GM12873 (cell line): ENCODE data around the gene ZCCHC2.

ENCODE experiments used
- TF ChIP-seq, protein P1 (sequence below): IDR thresholded peaks from 2 replicates; pipeline ENCODE4 v1.5.1; 2012; ENCODE audit warnings: low read depth, mild to moderate bottlenecking, moderate library complexity, low read length, control low read depth; ENCODE audit not compliant: insufficient read depth; ENCODE audit errors: missing control alignments

Gene ZCCHC2

DNA sequence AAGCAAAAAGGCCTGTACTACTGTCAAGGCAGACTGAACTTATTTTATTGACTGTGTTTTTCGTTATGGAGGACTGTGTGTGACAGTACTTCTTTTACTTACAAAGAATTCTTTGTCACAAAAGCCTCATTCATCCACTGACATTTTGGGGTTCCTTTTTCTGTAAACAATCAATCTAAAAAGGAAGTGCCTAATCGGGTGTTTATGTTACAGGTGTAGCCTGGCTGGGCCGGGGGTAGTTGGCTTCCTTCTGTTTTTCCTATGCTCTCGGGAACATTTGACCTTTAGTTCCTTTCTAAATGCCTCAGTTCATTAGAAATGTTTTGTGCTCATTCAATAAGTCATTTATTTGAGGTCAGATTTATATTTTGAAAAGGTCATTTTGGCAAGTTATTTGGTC is 8.3 kb downstream of the ZCCHC2 start:
- TF ChIP-seq, protein P1, sequence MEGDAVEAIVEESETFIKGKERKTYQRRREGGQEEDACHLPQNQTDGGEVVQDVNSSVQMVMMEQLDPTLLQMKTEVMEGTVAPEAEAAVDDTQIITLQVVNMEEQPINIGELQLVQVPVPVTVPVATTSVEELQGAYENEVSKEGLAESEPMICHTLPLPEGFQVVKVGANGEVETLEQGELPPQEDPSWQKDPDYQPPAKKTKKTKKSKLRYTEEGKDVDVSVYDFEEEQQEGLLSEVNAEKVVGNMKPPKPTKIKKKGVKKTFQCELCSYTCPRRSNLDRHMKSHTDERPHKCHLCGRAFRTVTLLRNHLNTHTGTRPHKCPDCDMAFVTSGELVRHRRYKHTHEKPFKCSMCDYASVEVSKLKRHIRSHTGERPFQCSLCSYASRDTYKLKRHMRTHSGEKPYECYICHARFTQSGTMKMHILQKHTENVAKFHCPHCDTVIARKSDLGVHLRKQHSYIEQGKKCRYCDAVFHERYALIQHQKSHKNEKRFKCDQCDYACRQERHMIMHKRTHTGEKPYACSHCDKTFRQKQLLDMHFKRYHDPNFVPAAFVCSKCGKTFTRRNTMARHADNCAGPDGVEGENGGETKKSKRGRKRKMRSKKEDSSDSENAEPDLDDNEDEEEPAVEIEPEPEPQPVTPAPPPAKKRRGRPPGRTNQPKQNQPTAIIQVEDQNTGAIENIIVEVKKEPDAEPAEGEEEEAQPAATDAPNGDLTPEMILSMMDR, result no peak

DNA sequence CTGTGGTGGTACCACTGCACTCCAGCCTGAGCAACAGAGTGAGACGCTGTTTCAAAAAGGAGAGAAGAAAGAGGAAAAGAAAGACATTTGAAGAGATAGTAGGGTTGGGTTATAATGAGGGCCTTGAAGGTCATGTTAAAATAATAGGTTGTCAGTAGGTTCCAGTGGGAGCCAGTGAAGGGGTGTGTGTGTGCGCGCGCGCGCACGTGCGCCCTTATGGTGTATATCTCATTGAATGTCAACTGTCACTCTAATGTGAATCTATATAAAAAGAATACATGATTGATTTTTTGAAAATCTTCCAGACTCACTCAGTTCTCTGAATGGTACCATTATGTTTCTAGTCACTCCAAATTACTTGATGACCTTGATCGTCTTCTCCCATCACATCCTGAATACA is 9.1 kb downstream of the ZCCHC2 start:
- TF ChIP-seq, protein P1, result no peak

DNA sequence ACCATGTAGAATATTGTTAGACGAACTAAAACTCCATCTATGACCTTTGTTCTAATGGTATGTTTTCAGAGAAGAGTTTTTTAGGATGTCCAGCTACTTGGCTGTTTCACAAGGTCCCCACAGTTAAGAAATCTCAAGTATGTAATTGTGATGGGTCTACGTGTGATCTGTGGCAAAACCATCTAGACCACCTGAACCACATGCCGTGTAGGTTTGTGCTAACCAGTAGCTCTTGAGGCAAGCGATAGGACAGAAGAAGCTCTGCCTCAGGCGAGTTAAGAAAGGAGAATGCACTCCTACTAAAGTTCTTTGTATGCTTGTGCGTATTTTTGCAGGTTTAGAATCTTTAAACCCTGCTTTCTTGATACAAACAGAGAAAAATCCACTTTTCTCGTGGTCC is 13.2 kb downstream of the ZCCHC2 start:
- TF ChIP-seq, protein P1, result no peak

DNA sequence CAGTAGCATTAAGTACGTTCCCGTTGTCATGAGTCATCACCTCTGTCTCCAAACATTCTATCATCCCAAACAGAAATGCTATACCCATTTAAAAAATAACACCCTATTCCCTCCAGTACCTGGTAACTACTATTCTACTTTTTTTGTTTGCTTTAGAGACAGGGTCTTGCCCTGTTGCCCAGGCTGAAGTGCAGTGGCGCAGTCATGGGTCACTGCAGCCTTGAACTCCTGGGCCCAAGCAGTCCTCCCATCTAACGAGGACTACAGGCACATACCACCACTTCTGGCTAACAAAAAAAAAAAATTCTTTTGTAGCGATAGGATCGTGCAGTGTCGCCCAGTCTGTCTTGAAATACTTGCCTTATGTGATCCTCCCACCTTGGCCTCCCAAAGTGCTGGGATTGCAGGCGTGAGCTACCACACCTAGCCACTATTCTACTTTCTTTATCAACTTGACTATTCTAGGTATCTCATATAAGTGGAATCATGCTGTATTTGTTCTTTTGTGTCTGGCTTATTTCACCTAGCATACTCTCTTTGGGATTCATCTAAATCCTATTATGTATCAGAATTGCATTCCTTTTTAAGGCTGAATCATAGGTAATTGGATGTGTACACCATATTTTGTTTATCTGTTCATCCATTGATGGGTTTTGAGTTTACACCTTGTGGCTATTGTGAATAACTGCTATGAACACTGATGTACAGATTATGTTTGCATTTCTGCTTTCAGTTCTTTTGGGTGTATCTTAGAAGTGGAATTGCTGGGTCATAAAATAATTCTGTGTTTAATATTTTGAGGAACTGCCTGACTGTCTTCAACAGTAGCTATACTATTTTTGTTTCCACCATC is 14.4 kb downstream of the ZCCHC2 start:
- TF ChIP-seq, protein P1, result no peak

DNA sequence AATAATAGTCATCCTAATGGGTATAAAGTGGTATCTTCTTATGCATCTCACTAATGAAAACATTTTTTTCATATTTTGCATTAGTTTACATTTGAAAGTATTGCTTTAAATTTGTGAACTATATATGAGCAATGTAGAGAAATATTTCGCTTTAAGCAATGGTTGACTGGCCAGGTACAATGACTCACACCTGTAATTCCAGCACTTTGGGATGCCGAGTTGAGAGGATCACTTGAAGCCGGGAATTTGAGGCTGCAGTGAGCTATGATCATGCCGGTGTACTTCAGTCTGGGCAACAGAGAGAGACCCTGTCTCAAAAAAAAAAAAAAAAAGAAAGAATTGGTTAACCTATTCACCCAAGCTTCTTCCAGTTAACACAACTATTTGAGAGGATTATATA is 15.1 kb downstream of the ZCCHC2 start:
- TF ChIP-seq, protein P1, result no peak

DNA sequence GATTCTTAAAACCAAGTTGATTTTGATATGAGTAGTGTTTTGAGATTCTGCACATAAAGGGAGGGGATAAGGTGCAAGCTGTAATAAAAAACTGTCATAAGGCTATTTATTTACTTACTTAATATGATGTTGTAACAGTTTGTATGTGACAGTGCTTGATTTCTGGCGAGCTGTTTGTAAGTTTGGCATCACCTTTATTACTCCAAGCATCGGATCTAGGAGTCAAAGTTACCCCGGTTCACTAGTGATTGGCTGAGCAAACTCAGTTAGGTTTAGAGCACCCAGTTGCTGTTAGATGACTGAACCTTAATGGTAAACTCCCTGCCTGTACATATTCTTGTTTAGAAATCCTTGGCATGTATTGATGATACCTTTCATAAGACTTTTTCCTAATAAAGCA is 16.1 kb downstream of the ZCCHC2 start:
- TF ChIP-seq, protein P1, result no peak

DNA sequence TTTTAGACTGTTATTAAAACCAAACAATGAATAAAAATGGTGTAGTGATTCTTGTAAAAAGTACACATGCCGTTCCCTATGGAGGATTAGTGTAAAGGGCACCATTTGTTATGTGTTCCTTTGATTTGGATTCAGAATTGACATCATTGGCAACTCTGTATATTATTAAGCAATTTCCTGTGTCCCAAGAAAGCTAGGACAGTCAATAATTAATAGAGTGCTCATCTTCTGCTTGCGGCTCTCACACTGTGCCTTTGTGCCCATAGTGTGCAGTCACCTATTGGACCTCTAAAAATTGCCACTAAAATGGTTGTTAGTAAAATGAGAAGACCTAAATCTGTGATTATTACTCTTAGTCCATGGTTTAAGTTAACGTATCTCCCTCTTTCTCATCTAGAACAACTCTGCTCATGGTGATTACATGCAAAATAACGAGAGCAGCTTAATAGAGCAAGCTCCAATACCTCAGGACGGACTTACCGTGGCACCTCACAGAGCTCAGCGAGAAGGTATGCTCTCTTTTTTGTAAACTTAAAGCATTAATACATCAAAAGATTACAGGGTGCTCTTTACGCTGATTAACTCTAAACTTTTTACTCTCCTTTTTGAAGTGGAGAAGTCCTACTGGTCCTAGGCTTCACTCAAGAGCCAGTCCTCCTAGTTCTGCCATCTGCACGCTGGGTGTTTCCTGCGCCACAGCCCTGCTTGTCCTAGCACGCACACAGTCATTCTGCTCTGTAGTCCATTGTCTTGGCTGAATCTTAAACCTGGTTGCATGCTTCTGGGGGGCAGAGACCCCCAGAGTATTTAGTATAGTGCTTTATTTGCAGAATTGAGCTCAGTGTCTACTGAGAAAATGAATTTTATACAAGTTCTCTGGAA is 16.7 kb downstream of the ZCCHC2 start:
- TF ChIP-seq, protein P1, result no peak
